ENCODE results near the gene CHDH.

Gene CHDH

DNA sequence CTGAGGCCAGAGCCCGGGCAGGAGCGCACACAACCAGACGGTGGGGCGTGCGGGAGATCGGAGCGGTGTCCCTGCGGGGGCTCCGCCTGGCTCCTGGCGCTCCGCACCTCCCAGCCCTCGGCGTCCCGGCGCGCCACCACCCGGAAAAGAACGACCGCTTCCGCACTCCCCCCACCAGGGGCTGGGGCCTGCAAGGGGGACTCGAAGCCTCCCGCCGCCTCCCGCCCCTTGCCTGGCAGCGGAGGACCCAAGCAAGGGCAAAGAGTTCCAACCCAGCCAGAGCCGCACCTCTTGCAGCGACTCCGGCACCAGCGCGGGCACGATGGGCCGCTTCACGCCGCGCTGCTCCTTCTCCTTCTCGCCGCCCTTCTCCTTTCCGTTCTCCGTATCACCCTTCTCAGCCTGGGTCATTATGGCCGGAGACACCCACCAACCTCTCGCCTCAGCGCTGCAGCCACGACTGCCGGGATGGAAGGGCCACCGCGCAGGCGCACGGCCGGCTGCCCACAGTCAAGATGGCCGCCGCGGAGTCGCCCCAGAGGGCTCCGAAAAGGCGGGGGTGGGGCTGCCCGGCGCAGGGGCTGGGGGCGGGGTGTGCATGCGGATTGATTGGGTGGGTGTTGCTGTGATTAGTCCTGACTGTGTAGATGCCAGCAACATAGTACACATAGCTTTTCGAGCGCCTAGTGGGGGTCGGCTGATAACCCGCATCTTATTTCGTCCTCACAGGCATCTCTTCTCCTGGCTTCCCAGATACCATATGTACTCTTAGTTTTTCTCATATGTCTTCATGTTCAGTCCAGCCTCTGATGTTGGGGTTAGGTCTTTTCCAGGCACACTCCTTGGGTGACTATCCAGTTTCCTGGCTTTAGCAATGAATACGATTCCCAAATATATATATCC is 35.7 kb upstream of the CHDH start, which contains the start of gene ACTR8:
Gene ACTR8 (minus strand): TSS at position 462 of the 903 bp plus-strand sequence. CDS start 51 bp downstream, at position 411.
- Histone ChIP-seq H3K9me3 (ENCODE audit: severe bottlenecking) (no peaks in the 10 kb centered on the region), H3K27ac (ENCODE audit: poor library complexity, severe bottlenecking) (peak within 1 kb of the TSS; percentile 52), H3K27me3 (ENCODE audit: insufficient read depth, poor library complexity, severe bottlenecking) (no peaks in the 10 kb centered on the region), H3K36me3 (ENCODE audit: low read depth) (peaks cover 58% of the 10 kb centered on the region), H3K4me1 (ENCODE audit: insufficient read depth, poor library complexity, severe bottlenecking) (no peaks in the 10 kb centered on the region), H3K4me3 (ENCODE audit: severe bottlenecking) (peak within 1 kb of the TSS; percentile 76)
- DNase-seq (ENCODE audit: low spot score) (peak; percentile 75), ATAC-seq (ENCODE audit: low read depth) (peak; percentile 89)
- TF ChIP-seq, protein P1, sequence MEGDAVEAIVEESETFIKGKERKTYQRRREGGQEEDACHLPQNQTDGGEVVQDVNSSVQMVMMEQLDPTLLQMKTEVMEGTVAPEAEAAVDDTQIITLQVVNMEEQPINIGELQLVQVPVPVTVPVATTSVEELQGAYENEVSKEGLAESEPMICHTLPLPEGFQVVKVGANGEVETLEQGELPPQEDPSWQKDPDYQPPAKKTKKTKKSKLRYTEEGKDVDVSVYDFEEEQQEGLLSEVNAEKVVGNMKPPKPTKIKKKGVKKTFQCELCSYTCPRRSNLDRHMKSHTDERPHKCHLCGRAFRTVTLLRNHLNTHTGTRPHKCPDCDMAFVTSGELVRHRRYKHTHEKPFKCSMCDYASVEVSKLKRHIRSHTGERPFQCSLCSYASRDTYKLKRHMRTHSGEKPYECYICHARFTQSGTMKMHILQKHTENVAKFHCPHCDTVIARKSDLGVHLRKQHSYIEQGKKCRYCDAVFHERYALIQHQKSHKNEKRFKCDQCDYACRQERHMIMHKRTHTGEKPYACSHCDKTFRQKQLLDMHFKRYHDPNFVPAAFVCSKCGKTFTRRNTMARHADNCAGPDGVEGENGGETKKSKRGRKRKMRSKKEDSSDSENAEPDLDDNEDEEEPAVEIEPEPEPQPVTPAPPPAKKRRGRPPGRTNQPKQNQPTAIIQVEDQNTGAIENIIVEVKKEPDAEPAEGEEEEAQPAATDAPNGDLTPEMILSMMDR (IDR thresholded peaks at IDR 0.05; ENCODE audit: poor library complexity, severe bottlenecking), result peak; percentile 32

DNA sequence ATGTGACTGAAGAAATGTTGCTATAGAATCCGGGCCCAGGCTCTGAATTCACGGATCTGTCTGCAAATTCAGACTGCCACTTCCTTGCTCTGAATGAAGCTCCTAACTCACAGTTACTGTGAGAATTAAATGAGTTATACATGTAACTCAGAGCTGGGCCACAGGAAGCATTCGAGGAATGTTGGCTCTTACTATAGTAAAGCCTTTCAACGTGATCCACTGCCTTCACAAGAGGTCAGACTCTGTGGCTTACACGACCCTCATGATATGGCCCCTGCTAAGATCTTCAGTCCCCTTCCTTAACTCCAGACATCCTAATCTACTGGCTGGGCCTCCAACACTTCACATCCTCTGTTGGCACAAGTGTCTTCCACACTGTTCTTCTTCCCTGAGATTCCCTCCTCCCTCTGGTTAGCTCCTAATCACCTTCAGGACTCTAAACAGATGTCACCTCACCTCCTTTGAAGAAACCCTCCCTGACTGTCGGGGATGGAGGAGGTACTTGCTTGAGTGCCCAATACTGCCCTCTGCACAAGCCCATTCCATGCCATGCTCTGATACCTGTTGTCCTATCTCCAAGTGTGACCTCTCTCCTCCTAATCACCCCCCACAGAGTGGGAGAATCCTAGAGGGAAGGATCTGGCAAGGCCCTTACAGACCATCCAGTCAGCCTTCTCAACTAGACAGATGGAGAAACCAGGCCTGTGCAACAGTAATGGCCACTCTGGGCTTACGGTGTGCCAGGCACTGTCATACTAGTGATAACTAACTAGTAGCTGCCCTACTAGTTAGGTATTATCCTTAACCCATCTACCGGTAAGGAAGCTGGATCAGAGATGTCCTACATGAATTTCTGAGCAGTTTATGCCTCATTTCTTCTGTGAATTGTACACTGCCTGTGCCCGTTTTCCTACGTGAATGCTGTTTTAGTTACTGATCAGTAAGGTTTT is 34.5 kb upstream of the CHDH start:
- no peak; the same call in 2 of the 3 replicates for ATAC-seq (ENCODE audit: low read depth)
- Histone ChIP-seq H3K27ac (ENCODE audit: poor library complexity, severe bottlenecking) (no peak overlapping the region), H3K27me3 (ENCODE audit: insufficient read depth, poor library complexity, severe bottlenecking) (no peaks in the 10 kb centered on the region), H3K9me3 (ENCODE audit: severe bottlenecking) (no peaks in the 10 kb centered on the region), H3K36me3 (ENCODE audit: low read depth) (peaks cover 59% of the 10 kb centered on the region), H3K4me3 (ENCODE audit: severe bottlenecking) (peak overlapping the region; percentile 76), H3K4me1 (ENCODE audit: insufficient read depth, poor library complexity, severe bottlenecking) (no peaks in the 10 kb centered on the region)
- TF ChIP-seq, protein P1 (IDR thresholded peaks at IDR 0.05; ENCODE audit: poor library complexity, severe bottlenecking), result no peak
- no peak for DNase-seq (ENCODE audit: low spot score)

DNA sequence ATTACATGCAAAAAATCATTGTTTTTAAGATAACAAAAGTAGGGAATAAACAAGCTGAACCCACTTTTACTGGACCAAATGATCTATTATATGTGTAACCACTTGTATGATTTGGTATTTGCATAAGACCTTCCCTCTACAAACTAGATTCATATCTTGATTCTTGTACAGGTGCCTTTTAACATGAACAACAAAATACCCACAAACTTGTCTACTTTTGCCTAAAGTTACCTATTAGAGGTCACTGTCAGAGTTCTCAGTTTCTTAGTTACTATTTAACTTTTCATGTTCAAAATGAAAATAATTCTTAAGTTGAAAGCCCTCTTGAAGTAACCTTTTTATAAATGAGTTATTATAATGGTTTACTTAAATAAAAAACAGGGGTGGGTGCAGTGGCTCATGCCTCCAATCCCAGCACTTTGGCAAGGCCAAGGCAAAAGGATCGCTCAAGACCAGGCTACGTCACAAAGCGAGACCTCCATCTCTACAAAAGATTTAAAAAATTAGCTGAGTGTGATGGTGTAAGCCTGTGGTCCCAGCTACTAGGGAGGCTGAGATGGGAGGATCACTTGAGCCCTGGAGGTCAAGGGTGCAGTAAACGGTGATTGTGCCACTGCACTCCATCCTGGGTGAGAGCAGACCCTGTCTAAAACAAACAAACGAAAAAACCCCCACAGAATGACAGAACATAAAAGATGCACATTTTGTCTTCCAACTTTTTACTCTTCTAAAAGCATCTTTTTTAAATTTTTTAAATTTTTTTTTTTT is 19.7 kb upstream of the CHDH start:
- no peak overlapping the region for H3K4me3 ChIP-seq (ENCODE audit: severe bottlenecking)
- H3K9me3 ChIP-seq (ENCODE audit: severe bottlenecking), result no peaks in the 10 kb centered on the region
- H3K27me3 ChIP-seq (ENCODE audit: insufficient read depth, poor library complexity, severe bottlenecking), result no peaks in the 10 kb centered on the region
- ATAC-seq (ENCODE audit: low read depth) (no peak), DNase-seq (ENCODE audit: low spot score) (no peak)
- H3K4me1 ChIP-seq (ENCODE audit: insufficient read depth, poor library complexity, severe bottlenecking), result no peaks in the 10 kb centered on the region
- TF ChIP-seq, protein P1 (IDR thresholded peaks at IDR 0.05; ENCODE audit: poor library complexity, severe bottlenecking), result no peak
- H3K36me3 ChIP-seq (ENCODE audit: low read depth), result peaks cover 33% of the 10 kb centered on the region; the same call in 1 of the 2 replicates
- H3K27ac ChIP-seq (ENCODE audit: poor library complexity, severe bottlenecking), result no peak overlapping the region

DNA sequence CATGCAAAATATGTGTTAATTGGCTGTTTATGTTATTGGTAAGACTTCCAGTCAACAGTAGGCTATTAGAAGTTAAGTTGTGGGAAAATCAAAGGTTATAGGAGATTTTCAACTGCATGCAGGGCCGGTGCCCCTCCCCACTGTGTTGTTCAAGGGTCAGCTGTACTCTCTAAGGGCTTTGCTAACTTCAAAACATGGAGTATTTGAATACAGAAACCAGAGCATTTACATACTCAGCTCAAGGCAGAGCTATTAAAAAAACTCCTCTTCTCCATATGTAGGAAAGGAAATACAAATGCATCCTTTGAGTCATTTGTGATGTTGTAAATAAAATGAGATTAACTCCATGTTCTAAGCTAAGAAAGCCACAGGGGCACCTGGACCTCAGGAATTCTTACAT is 16.9 kb upstream of the CHDH start:
- DNase-seq (ENCODE audit: low spot score) (no peak), ATAC-seq (ENCODE audit: low read depth) (no peak)
- Histone ChIP-seq H3K4me1 (ENCODE audit: insufficient read depth, poor library complexity, severe bottlenecking) (no peaks in the 10 kb centered on the region), H3K4me3 (ENCODE audit: severe bottlenecking) (no peak overlapping the region), H3K9me3 (ENCODE audit: severe bottlenecking) (no peaks in the 10 kb centered on the region), H3K27me3 (ENCODE audit: insufficient read depth, poor library complexity, severe bottlenecking) (no peaks in the 10 kb centered on the region), H3K27ac (ENCODE audit: poor library complexity, severe bottlenecking) (no peak overlapping the region), H3K36me3 (ENCODE audit: low read depth) (0 out of 2 replicates have a peak, but pooled peaks cover 16% of the 10 kb centered on the region)
- TF ChIP-seq, protein P1 (IDR thresholded peaks at IDR 0.05; ENCODE audit: poor library complexity, severe bottlenecking), result no peak
